ENCODE measurements around the gene TM4SF20.

DNA sequence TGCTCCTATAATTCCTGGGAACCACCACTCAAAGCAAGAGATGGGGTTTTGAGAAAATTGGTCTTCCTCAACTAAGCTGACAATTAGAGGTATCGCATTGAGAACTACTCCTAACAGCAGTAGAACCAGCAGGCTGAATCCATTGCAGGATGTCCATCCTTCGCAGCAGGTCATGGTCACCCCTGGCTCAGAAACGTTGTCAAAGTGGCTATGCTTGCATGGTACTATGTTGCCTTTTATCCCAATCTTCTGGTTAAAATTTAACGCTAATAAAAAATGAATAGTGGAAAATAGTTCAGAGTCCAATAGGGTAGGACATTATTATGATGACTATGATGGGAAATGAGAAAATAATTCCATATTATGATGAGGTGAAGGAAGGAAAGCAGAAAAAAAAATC, at the start of gene TM4SF20:
- no peak for TF ChIP-seq CTCF (conservative IDR thresholded peaks at IDR 0.05 in 1 of 2, IDR thresholded peaks at IDR 0.05 in 1 of 2; ENCODE audit: low read depth in 1 of 2, low read length in 2 of 2)
- no peak for TF ChIP-seq EZH2 (IDR thresholded peaks at IDR 0.05; ENCODE audit: low read length, missing control alignments)
